HepG2 (cell line): ENCODE data around the gene SAMD9L.

Experiments
- CEBPB ChIP-seq: IDR thresholded peaks from 2 replicates; pipeline ENCODE4 v1.6.1; 2011; ENCODE audit warnings: low read depth, low read length, improper control_type of control experiment, borderline replicate concordance
- CTCF ChIP-seq: sonication (generic); formaldehyde crosslinking; IDR thresholded peaks from 2 replicates; pipeline ENCODE4 v1.5.0; 2020; ENCODE audit warnings: mild to moderate bottlenecking, missing genetic modification reagents, moderate library complexity
- JUND ChIP-seq: sonication (generic); formaldehyde crosslinking; IDR thresholded peaks from 2 replicates; pipeline ENCODE4 v1.8.0; 2022; ENCODE audit warnings: mild to moderate bottlenecking, missing genetic modification reagents
- KLF6 ChIP-seq: IDR thresholded peaks from 2 replicates; pipeline ENCODE4 v1.8.0; 2016; ENCODE audit warnings: missing biosample characterization, missing genetic modification reagents
- PAXIP1 ChIP-seq: sonication (generic); formaldehyde crosslinking; conservative IDR thresholded peaks from 2 replicates; pipeline ENCODE4 v1.4.0; 2020; ENCODE audit warnings: mild to moderate bottlenecking, missing genetic modification reagents, moderate library complexity
- POLR2A ChIP-seq, 2 experiments: IDR thresholded peaks; 2 replicates each; pipeline ENCODE4 v1.6.1; 2011; ENCODE audit warnings: low read depth in 2 of 2, low read length in 2 of 2, mild to moderate bottlenecking in 1 of 2, moderate library complexity in 1 of 2; ENCODE audit not compliant: insufficient read depth in 1 of 2
- TAF15 ChIP-seq: fragments of 200-400 bp; formaldehyde crosslinking; IDR thresholded peaks from one replicate; pipeline ENCODE4 v1.6.1; 2018; ENCODE audit warnings: mild to moderate bottlenecking, low read depth, low read length; ENCODE audit not compliant: poor library complexity, severe bottlenecking
- ZNF282 ChIP-seq: fragments of 450-650 bp; IDR thresholded peaks from 2 replicates; pipeline ENCODE4 v1.6.1; 2018; ENCODE audit not compliant: partially characterized antibody
- ZNF609 ChIP-seq: sonication (generic); formaldehyde crosslinking; IDR thresholded peaks from 2 replicates; pipeline ENCODE4 v1.4.0; 2020; ENCODE audit warnings: mild to moderate bottlenecking, missing genetic modification reagents, borderline replicate concordance

- TF ChIP-seq CEBPB (0 out of 2 replicates have a peak, but pooled peaks have one; percentile 24), TAF15 (no peak), KLF6 (CRISPR knock-in tag) (no peak), CTCF (CRISPR knock-in tag) (no peak), JUND (CRISPR knock-in tag) (no peak), PAXIP1 (no peak), ZNF282 (no peak), ZNF609 (CRISPR knock-in tag) (no peak), POLR2A (IDR thresholded peaks at IDR 0.05; ENCODE audit: insufficient read depth in 1 of 2, low read depth in 2 of 2, low read length in 2 of 2) (no peak)
These were observed 16.6 kb upstream of the SAMD9L start for GRCh38 chr7:93164766-93165165.
